NOMO-1 treated with DMSO at 0.1 percent for 48 hours (cell line): ENCODE data around the gene KLHL35.
A peak's percentile ranks its signal among the peaks of the same experiment; 100 is the strongest.
"Not testable (repeated sequence)": the region's sequence is repeated elsewhere in the genome, so short reads cannot be mapped to it uniquely, and the experiment has no call there.

Experiments used
- DNase-seq: peaks from one replicate; lab custom pipeline; 2025; ENCODE audit not compliant: unreplicated experiment; lab: John Stamatoyannopoulos, UW

The KLHL35 gene

DNA sequence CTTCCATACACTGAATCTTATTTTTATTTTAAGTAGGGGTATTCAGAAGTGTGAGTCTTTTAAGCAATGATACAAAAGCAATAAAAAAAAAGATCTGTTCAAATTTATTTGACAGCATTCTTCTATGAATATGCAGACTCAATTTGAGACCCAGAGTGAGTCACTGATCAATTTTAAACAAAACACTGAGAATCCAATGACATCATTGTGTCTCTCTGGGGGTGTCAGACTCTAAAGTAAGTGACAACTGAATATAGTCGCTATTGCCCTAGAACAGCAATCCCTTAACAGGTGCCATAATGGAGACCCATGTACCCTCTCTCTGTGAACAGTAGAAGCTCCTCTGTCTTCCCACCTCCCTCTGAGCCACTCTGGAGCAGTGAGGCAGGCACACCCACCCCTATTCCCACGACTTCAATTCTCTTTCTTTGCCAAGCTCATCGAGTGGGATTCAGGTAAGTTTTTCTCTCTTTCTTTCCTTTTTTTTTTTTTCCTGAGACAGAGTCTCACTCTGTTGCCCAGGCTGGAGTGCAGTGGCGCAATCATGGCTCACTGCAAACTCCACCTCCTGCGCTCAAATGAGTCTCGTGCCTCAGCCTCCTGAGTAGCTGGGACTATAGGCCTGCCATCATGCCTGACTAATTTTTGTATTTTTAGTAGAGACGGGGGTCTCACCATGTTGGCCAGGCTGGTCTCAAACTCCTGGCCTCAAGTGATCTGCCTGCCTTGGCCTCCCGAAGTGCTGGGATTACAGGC is 38.7 kb downstream of the KLHL35 start:
- no peak for DNase-seq

DNA sequence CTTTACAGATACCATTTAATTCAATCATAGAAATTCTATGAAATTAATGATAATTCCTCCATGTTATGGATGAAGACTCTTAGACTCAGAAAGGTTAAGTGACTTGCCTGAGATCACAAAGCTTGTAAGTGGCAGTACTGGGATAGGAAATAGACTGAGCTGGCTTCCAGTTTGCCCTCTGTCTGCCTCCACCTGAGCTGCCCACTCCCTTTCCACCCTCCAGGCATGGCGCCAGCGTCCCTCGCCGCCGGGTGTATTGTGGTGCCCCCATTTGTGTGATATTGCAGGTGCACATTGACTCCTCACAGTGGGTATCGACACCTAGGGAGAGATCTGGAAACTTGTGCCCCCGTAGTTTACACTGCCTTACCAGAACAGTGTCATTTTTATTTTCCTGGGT is 43.1 kb downstream of the KLHL35 start:
- DNase-seq, result no peak

DNA sequence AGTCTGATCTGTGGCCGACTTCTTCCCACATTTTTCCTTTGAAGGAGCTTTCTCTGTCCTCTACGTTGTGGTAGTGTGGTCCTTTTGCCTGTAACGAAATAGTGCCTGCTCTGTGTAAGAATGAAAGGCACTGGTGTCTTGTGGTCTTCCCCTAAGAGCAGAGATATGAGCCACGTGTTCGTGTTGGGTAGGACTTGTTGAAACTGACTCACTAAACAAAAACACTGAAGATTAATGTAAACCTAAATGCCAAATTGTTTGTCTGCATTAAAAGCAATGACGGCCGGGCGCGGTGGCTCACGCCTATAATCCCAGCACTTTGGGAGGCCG is 43.8 kb downstream of the KLHL35 start:
- DNase-seq, result no peak

DNA sequence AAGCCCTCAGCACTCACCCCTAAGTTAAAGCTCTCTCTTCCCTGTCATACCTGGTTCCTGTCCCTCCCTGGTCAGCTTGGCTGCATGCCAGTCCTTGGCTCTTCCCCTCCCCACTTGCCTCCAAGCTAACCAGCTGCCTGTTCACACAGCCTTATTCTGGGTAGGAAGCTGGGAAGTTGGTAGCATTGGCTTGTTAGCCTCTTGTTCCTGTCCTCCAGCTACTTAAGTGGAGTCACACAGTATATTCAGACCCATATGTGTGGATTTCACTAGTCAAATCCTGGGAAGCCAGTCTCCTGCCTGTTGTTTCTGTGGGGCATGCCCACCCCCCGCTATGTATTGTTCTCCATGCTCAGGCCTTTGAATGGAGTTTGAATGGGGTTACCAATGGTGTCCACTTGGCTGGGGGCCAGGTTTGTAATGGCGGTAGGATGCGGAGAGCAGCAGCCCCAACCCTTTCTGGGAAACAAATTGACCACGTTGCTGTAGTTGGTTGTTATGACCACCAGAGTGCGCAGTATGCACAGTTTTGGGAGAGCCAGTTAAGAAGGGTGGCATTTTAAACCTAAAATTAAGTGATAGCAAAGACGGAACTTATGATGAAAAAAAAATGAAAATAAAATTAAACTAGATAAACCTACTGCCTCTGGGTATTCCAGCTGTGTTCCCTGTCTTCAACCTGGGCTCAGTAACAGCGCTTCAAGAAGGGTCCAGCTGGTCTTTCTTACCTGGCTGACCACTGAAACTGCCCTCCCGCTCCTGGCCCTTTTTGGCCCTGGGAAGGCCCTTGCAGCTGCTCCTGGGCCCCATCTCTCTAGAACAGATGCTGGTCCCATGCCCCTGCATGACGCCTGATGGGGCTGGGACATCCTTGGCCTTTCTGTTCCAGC is 44.4 kb downstream of the KLHL35 start:
- DNase-seq, result peak; percentile 80

DNA sequence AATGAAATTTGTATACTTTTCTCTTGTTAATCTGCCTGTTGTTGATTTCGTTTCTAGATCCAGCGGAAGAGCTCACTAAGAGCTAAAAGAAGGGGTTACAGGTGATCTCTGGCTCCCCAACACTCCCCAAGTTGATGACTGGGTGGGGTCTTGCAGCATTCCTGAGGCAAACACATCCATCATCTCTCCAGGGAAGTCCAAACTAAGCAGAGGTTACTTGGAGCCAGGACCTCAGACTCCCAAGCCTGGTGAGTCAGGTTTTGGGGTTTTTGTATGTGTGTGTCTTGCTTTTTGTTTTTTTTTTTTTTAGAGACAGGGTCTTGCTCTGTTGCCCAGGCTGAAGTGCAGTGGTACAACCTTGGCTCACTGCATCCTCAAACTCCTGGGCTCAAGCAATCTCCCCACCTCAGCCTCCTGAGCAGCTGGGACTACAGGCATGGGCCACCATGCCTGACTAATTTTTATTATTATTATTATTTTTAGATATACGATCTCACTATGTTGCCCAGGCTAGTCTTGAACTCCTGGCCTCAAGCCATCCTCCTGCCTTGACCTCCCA is 45.2 kb downstream of the KLHL35 start:
- no peak for DNase-seq

DNA sequence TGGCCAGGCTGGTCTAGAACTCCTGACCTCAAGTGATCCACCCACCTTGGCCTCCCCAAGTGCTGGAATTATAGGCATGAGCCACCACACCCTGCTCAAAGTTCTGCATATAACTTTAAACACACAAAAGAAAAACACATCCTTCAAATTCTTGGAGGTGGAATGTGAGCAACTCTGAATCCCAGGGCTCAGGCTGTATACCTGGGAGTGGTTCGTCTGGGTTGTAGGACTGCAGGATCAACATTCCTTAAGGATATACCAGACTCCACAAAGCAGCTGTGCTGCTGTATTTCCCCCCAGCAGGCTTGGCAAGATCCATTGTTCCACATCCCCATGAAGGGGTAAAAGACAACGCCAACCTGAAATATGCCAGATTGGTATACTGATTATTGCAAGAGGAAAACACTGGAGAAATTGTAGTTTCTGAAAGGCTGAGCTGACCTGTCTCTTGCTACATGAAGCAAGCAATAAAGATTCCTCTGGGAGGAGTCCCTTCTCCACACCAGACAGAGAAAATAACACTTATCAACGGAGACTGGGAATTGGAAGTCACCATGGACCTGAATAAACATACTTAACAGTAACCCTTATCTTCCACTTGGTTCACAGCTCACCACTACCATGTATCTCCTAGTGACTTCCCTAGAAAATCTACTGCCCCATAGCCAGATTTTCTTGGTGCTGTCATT is 45.9 kb downstream of the KLHL35 start:
- DNase-seq, result no peak

DNA sequence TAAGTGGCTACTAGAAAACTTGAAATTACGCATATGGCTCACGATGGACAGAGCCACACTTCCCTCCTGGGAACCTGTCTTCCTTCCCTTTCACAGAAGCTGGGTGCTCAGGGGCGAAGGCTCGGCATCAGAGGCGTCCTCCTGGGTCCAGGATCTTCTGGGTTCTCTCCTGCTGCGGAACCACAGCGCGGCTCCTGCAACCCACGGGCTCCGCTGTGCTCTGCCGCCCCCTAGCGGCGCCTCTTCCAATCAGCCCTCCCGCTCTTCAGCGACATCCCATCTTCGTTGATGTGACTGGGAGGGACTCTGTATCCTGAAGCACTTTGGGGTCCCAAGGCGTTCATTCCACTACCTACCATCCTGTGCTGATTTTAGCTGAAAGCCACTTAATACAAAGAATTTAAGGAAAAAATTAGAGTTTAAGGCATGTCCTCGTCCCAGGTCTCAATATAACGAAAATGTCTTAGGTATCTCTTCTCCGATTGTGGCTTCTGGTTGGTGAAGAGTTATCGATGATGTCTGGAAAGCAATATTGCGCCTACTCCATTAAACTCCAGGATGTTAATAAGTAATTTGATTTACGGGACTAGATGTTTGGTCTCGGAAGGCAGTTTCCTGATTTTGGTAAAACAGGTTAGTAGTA is 48.4 kb downstream of the KLHL35 start:
- DNase-seq, result peak; percentile 59

DNA sequence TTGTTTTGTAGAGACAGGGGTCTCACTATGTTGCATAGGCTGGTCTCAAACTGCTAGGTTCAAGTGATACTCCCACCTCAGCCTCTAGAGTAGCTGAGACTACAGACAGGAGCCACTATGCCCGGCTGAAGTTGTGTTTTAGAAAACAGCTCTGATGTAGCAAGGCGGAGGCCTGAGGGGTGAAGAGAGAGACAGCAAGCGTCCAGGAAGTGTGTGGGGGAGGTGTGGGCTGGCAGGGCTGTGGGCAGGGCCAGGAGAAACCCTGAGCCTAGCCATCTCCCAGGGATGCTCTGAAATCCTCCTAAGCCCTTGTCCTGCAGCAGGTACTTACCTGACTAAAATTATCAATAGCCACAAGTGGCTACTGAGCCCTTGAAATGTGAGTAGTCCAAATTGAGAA is 49.8 kb downstream of the KLHL35 start:
- DNase-seq, result peak; percentile 50

DNA sequence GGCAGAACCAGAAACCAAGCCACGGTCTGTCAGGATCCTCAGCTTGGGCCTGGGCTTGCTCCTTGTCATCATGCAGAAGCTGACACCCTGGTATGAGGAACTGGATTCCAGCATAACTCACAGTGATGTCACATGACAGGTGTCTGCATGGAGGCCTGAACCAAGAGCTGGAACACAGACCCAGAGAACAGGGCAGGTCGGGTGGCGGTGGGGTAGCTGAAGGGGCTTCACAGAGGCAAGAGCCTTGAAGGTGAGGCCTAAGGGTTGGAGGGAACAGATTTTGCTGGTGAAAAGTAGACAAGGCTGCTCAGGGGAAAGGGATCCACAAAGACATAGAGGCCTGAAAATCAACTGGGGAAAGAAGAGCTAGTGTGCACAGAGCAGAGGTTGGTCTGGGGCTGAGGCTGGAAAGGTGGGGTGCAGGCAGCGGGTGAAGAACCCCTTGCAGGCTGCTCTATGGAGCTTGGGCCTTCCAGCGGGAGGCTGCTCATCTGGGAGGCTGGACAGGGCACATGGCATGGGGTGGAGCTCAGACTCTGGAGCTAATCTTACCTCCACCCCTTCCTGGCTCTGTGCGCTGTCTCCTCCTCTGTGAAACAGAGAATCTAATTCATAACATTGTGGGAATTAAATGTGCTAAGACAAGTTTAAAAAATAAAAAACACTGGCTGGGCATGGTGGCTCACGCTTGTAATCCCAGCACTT is 52.1 kb downstream of the KLHL35 start:
- DNase-seq, result peak; percentile 37

DNA sequence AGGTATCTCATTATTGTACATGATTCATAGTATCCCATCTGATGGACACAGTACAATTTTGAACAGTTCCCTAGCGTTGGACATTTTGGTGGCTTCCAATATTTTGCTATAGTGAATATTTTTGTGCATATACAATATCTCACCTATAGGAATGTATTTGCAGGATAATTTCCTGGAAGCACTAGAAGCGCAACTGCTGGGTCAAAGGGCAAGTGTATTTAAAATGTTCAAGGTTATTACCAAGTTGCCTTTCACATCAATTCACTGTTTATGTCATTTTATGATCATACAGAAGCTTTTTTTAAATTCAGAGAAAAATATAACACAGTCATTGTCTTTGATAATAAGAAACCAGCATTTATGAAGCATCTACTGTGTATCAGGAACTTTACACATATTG is 52.8 kb downstream of the KLHL35 start:
- no peak for DNase-seq

DNA sequence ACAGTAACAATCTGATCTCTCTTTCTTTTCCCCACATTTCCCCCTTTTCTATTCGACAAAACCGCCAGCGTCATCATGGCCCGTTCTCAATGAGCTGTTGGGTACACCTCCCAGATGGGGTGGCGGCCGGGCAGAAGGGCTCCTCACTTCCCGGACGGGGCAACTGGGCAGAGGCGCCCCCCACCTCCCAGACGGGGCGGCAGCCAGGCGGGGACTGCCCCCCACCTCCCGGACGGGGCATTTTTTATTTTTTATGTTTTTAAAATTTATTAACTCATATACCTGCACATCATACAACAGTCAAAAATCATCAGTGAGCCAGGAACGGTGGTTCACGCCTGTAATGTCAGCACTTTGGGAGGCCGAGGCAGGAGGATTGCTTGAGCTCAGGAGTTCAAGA is 54.2 kb downstream of the KLHL35 start:
- DNase-seq, result not testable (repeated sequence)

DNA sequence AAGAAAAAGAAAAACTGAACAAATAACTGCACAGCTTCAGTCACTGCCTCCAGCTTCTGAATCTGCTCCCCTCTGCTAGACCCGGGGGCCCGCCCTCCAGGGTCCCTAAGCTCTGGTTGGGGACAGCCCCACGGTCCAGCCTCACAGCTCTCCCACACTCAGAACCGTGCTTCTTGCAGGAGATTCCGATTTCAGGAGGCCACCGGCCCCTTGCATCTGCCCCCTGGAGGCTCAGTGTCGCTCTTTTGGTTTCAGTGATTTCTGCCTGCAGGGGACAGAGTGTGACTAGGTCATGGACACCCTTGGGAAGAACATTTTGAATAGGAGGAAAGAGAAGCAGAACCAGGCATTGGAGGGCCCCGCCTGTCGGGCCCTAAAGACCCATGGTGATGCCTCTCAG is 56.8 kb downstream of the KLHL35 start:
- peak; percentile 7 for DNase-seq

DNA sequence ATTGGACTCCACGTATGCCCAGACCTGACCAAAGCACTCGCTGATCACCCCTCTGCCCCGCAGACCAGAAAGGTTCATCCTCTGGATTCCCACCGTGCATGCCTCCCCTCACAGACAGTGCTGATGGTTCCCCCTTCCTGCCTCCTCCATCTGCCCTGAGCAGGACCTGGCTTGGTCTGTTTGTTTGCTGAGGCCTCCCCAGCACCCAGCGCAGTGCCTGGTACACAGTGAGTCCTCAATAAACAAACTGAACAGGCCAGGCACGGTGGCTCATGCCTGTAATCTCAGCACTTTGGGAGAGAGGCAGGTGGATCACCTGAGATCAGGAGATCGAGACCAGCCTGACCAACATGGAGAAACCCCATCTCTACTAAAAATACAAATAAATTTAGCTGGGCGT is 57.4 kb downstream of the KLHL35 start:
- no peak for DNase-seq

DNA sequence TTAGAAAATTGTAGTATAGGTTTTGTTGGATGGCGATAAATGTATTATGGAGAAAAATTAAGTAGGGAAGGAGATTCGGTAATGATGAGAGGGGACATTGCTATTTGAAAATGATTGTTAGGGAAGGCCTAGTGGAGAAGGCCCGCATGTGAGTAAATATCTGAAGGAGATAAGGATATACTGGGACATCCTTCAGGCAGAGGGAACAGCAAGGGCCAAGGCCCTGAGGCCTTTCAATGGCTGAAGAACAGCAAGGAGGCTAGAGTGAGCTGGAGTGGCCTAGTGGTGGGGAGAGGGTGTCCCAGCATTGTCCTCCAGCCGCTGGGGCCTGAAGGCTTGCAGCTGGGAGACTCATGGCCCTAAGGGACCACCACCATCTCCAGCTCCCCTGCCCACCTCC is 58.4 kb downstream of the KLHL35 start:
- no peak for DNase-seq

DNA sequence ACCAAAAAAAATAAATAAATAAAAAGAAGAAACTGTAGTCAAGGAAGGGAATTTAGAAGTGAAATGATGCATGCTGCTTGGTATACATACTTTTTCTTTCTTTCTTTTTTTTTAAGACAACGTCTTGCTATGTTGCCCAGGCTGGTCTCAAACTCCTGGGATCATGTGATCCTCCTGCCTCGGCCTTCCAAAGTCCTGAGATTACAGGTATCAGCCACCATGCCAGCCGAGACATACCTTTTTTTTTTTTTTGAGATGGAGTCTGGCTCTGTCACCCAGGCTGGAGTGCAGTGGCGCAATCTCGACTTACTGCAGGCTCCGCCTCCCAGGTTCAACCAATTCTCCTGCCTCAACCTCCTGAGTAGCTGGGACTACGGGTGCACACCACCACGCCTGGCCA is 59.8 kb downstream of the KLHL35 start:
- no peak for DNase-seq
